PFSK-1 (cell line): ENCODE results near the gene ZDHHC20.

Experiments
- POLR2AphosphoS5 ChIP-seq: IDR thresholded peaks from 2 replicates; pipeline ENCODE4 v1.6.1; 2012; ENCODE audit warnings: low read depth, mild to moderate bottlenecking, control low read depth, low read length, moderate library complexity
- SIN3A ChIP-seq: IDR thresholded peaks from 2 replicates; pipeline ENCODE4 v1.6.1; 2012; ENCODE audit warnings: mild to moderate bottlenecking, low read length, moderate library complexity, borderline replicate concordance; ENCODE audit not compliant: insufficient read depth
- TF ChIP-seq, protein P1 (sequence below), 2 experiments: IDR thresholded peaks; 2 replicates each; pipeline versions ENCODE4 v1.6.1 to v1.8.0; 2011 to 2012; ENCODE audit warnings: low read depth in 2 of 2, low read length in 2 of 2, control low read depth in 1 of 2, inconsistent platforms in 1 of 2, mild to moderate bottlenecking in 1 of 2, moderate library complexity in 1 of 2; ENCODE audit not compliant: insufficient read depth in 1 of 2

DNA sequence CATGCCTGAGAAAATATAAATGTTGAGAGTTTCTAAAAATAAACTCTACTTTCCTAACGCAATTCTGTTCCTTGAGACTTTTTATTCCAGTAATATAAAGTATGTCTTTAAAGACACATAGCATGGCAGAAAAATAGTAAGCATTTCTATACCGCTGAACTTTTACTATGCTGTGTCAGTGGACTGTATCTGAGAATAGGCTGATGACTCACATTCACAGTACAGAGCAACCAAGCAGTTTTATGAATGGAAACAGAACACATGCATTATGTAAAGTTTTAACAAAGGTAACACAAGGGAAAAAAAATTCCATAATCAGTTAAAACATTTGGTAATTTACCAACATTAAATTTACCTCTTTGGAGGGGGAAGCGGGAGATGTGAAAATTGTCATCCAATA lies 38.4 kb downstream of the ZDHHC20 start:
- TF ChIP-seq, protein P1, sequence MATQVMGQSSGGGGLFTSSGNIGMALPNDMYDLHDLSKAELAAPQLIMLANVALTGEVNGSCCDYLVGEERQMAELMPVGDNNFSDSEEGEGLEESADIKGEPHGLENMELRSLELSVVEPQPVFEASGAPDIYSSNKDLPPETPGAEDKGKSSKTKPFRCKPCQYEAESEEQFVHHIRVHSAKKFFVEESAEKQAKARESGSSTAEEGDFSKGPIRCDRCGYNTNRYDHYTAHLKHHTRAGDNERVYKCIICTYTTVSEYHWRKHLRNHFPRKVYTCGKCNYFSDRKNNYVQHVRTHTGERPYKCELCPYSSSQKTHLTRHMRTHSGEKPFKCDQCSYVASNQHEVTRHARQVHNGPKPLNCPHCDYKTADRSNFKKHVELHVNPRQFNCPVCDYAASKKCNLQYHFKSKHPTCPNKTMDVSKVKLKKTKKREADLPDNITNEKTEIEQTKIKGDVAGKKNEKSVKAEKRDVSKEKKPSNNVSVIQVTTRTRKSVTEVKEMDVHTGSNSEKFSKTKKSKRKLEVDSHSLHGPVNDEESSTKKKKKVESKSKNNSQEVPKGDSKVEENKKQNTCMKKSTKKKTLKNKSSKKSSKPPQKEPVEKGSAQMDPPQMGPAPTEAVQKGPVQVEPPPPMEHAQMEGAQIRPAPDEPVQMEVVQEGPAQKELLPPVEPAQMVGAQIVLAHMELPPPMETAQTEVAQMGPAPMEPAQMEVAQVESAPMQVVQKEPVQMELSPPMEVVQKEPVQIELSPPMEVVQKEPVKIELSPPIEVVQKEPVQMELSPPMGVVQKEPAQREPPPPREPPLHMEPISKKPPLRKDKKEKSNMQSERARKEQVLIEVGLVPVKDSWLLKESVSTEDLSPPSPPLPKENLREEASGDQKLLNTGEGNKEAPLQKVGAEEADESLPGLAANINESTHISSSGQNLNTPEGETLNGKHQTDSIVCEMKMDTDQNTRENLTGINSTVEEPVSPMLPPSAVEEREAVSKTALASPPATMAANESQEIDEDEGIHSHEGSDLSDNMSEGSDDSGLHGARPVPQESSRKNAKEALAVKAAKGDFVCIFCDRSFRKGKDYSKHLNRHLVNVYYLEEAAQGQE (IDR thresholded peaks at IDR 0.05; ENCODE audit: insufficient read depth in 1 of 2, low read depth in 2 of 2, low read length in 2 of 2) = no peak
- TF ChIP-seq POLR2AphosphoS5 (no peak), SIN3A (no peak)
